Measurements from ENCODE around the gene RPL37A. TPM values are rescaled to one million over a fixed set of nuclear protein-coding genes. Genes with fewer than 3 reads are reported as not detected.

Gene RPL37A
- total RNA-seq, 1 donor from 2014 or later: 4,501 TPM

DNA sequence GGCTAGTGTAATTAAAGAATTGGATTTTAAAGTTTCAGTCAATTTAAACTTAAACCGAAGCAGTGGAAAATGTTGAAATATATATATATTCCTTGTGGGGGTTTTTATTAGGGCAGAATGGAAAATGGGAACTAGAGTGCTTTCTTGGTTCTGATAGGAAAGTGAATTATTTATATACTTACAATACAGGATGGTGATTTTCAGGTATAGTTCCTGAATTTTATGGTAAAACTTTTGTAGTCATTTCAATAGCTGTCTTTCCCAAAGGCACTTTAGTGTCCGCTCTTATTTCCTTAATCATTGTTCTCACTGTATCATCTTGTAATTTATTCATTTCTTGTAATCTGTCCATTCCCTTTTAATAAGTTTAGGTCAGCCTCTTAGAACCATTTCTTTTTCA lies 1.9 kb downstream of the RPL37A start:
- intact Hi-C loops (cut with micrococcal nuclease): no loop called here
- ChIA-PET CTCF (no interaction called here), POLR2A (interaction anchor here (1.0 kb wide), 1 partner anchor 9 kb away, joined by 4 read pairs; no protein-coding TSS in a partner anchor)
- ATAC-seq (ENCODE audit: low read depth) (no peak), DNase-seq (no peak)
- Mint-ChIP-seq H3K27ac (peak overlapping the region; percentile 92), H3K36me3 (ENCODE audit: low read depth) (peaks cover 70% of the 10 kb centered on the region), H3K27me3 (no peaks in the 10 kb centered on the region), H3K4me1 (peaks cover 56% of the 10 kb centered on the region), H3K4me3 (peak overlapping the region; percentile 98), H3K9me3 (no peaks in the 10 kb centered on the region)
- TF ChIP-seq, protein P1, sequence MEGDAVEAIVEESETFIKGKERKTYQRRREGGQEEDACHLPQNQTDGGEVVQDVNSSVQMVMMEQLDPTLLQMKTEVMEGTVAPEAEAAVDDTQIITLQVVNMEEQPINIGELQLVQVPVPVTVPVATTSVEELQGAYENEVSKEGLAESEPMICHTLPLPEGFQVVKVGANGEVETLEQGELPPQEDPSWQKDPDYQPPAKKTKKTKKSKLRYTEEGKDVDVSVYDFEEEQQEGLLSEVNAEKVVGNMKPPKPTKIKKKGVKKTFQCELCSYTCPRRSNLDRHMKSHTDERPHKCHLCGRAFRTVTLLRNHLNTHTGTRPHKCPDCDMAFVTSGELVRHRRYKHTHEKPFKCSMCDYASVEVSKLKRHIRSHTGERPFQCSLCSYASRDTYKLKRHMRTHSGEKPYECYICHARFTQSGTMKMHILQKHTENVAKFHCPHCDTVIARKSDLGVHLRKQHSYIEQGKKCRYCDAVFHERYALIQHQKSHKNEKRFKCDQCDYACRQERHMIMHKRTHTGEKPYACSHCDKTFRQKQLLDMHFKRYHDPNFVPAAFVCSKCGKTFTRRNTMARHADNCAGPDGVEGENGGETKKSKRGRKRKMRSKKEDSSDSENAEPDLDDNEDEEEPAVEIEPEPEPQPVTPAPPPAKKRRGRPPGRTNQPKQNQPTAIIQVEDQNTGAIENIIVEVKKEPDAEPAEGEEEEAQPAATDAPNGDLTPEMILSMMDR (IDR thresholded peaks at IDR 0.05): no peak

DNA sequence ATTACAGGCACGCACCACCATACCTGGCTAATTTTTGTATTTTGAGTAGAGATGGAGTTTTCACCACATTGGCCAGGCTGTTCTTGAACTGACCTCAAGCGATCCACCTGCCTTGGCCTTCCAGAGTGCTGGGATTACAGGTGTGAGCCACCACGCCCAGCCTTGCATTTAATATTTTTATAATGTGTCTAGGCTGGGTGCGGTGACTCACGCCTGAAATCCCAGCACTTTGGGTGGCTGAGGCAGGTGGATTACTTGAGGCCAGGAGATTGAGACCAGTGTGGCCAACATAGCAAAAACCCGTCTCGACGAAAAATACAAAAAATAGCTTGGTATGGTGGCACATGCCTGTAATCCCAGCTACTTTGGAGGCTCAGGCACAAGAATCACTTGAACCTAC lies 3.2 kb downstream of the RPL37A start:
- H3K27me3 Mint-ChIP-seq: no peaks in the 10 kb centered on the region
- intact Hi-C loops (cut with micrococcal nuclease): no loop called here
- TF ChIP-seq, protein P1 (IDR thresholded peaks at IDR 0.05): no peak
- no peak overlapping the region for H3K4me3 Mint-ChIP-seq
- ATAC-seq (ENCODE audit: low read depth) (no peak), DNase-seq (no peak)
- no peak overlapping the region for H3K27ac Mint-ChIP-seq
- H3K9me3 Mint-ChIP-seq: no peaks in the 10 kb centered on the region
- H3K36me3 Mint-ChIP-seq (ENCODE audit: low read depth): peaks cover 80% of the 10 kb centered on the region
- peaks cover 52% of the 10 kb centered on the region for H3K4me1 Mint-ChIP-seq
- CTCF ChIA-PET: no interaction called here
- POLR2A ChIA-PET: interaction anchor here (0.6 to 1.1 kb wide), 2 partner anchors 9 to 130 kb away, joined by 4 to 5 read pairs; partner anchors contain the start of gene MARCHF4

DNA sequence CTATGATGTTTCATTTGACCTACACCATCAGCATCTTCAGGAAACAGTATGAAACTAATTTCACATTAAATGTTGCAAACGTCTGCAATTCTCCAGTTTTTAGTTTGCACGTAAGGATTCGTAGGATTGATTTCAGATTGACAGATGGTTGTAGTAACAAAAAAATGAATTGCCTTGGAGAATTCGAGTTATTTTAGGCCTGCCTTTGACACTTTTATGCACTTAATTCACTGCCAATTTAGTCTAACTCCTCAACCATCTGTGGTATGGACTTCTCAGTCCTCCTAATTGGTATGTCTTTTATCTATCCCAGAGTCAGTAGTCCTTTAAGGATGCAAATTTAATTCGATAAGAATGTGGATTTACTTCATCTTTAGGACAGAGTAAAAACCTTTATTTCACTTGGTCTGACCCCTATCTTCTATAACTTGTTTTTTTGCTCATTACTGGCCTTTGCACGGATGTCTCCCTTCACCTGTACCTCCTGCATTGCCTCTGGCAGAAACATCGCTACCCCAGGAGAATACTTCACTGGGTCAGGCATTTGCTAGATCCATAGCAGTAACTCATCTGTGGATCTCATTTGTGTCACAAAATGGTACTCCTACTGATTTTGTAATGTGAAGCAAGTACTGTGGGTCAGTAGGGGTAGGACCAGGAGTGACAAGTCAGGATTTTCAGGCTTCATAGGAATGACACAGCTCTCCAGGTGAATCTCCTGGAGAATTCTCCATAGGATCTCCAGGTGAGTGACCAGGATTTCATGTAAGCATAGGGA lies 3.9 kb downstream of the RPL37A start:
- DNase-seq (no peak), ATAC-seq (ENCODE audit: low read depth) (no peak)
- peaks cover 83% of the 10 kb centered on the region for H3K36me3 Mint-ChIP-seq (ENCODE audit: low read depth)
- ChIA-PET CTCF (no interaction called here), POLR2A (interaction anchor here (1.1 kb wide), 1 partner anchor 10 kb away, joined by 4 read pairs; no protein-coding TSS in a partner anchor)
- intact Hi-C loops (cut with micrococcal nuclease): no loop called here
- peaks cover 48% of the 10 kb centered on the region for H3K4me1 Mint-ChIP-seq
- TF ChIP-seq, protein P1 (IDR thresholded peaks at IDR 0.05): no peak
- no peak overlapping the region for H3K27ac Mint-ChIP-seq
- H3K27me3 Mint-ChIP-seq: no peaks in the 10 kb centered on the region
- no peaks in the 10 kb centered on the region for H3K9me3 Mint-ChIP-seq
- no peak overlapping the region for H3K4me3 Mint-ChIP-seq

DNA sequence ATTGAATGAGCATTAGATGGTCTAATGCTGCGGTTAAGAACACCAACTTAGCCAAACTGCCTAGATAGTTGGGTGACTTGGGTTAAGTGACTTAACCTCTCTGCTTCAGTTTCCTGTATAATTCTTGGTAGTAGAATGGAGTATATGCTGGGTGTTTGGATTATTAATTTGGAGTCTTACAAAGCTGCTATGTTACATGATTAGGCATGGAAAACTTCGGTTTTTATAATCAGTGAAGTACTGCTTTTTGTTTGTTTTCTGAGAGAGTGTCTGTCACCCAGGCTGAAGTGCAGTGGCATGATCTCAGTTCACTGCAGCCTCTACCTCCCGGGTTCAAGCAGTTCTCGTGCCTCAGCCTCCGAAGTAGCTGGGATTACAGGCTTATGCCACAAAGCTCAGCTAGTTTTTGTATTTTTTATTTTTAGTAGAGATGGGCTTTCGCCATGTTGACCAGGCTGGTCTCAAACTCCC lies 4.5 kb downstream of the RPL37A start:
- peaks cover 41% of the 10 kb centered on the region for H3K4me1 Mint-ChIP-seq
- H3K4me3 Mint-ChIP-seq: no peak overlapping the region
- TF ChIP-seq, protein P1 (IDR thresholded peaks at IDR 0.05): no peak
- ChIA-PET POLR2A (no interaction called here), CTCF (no interaction called here)
- no peak overlapping the region for H3K27ac Mint-ChIP-seq
- H3K36me3 Mint-ChIP-seq (ENCODE audit: low read depth): peaks cover 84% of the 10 kb centered on the region
- no peak for ATAC-seq (ENCODE audit: low read depth)
- intact Hi-C loops (cut with micrococcal nuclease): no loop called here
- DNase-seq: no peak
- no peaks in the 10 kb centered on the region for H3K9me3 Mint-ChIP-seq
- H3K27me3 Mint-ChIP-seq: no peaks in the 10 kb centered on the region

DNA sequence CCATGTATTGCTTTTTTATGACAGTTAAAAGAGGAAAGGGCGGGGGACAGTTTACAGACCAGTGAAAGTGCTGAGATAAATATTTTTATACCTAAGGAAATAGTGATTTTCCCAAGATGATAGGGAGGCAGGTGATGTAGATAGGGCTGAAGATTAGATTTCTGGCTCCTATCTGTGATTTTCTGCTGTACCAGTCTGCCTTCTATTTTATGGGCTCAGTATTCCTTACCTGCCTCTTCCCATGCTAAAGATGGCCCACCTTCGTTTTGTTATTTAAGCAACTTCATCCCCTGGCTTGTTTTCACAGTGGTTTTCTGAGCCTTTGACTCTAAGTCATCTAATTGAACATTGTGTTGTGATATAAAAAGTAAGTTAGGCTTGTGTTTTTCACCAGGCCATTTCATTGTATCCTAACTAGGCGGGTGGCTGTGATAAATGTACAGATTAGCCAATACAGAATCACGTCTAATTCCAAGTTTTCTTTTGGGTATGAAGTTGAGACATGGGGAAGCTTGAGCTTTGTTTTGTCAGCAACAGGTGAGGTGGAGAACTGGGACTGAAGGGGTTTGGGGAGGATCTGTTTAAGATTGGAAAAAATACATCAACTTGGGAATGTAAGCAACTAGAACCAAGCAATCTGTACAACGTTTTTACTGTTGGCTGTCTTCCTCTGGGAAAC lies 5.2 kb downstream of the RPL37A start:
- Mint-ChIP-seq H3K4me3 (no peak overlapping the region), H3K4me1 (peaks cover 35% of the 10 kb centered on the region), H3K36me3 (ENCODE audit: low read depth) (peaks cover 79% of the 10 kb centered on the region), H3K9me3 (no peaks in the 10 kb centered on the region), H3K27ac (no peak overlapping the region), H3K27me3 (no peaks in the 10 kb centered on the region)
- ChIA-PET POLR2A (no interaction called here), CTCF (no interaction called here)
- ATAC-seq (ENCODE audit: low read depth) (no peak), DNase-seq (no peak)
- intact Hi-C loops (cut with micrococcal nuclease): no loop called here
- TF ChIP-seq, protein P1 (IDR thresholded peaks at IDR 0.05): no peak
